Calu3 (cell line): ENCODE measurements around the gene KIAA0825. TPM values are rescaled to one million over a fixed set of nuclear protein-coding genes. Genes with fewer than 3 reads are reported as not detected.

Experiments used
- BruUV-seq: library from RNA; stranded (reverse); fragments of 400-500 nt; replicated peaks from 2 replicates; lab custom pipeline; 2021; lab: Mats Ljungman, UMichigan
- CTCF ChIA-PET: fragments of 300-600 bp; sonication (Branson Sonifier 250); formaldehyde crosslinking; loops from one replicate; lab custom pipeline; 2022; ENCODE audit warnings: antibody characterized with exemption; lab: Charles Lee
- DNase-seq: peaks from one replicate; pipeline ENCODE4 v3.0.0; 2022
- H3K27ac Mint-ChIP-seq: one replicate; pipeline ENCODE4 v1.8.0; 2022; ENCODE audit warnings: mixed read lengths; ENCODE audit not compliant: unreplicated experiment
- H3K27me3 Mint-ChIP-seq: one replicate; pipeline ENCODE4 v1.8.0; 2022; ENCODE audit warnings: mixed read lengths; ENCODE audit not compliant: unreplicated experiment
- H3K36me3 Mint-ChIP-seq: one replicate; pipeline ENCODE4 v1.8.0; 2022; ENCODE audit warnings: mild to moderate bottlenecking, moderate library complexity, mixed read lengths; ENCODE audit not compliant: insufficient read depth, unreplicated experiment
- H3K4me1 Mint-ChIP-seq: one replicate; pipeline ENCODE4 v1.8.0; 2022; ENCODE audit warnings: mild to moderate bottlenecking, low read depth, mixed read lengths; ENCODE audit not compliant: unreplicated experiment
- H3K4me3 Mint-ChIP-seq: one replicate; pipeline ENCODE4 v1.8.0; 2022; ENCODE audit warnings: mild to moderate bottlenecking, low read depth, moderate library complexity, mixed read lengths; ENCODE audit not compliant: unreplicated experiment
- H3K9me3 Mint-ChIP-seq: one replicate; pipeline ENCODE4 v1.8.0; 2022; ENCODE audit warnings: low read depth, mixed read lengths; ENCODE audit not compliant: unreplicated experiment
- CTCF ChIP-seq: fragments of 200-600 bp; IDR thresholded peaks from one replicate; pipeline ENCODE4 v1.8.0; 2022; ENCODE audit warnings: antibody characterized with exemption; ENCODE audit not compliant: unreplicated experiment
- intact Hi-C: fragments of 100-400 bp; cut with micrococcal nuclease; formaldehyde crosslinking; loops from one replicate; pipeline ENCODE4 v1.10.0; 2022; ENCODE audit not compliant: unreplicated experiment
- total RNA-seq: library from RNA; stranded (reverse); gene quantifications from 2 replicates; pipeline ENCODE4 v1.2.3, GENCODE V29; 2022

The KIAA0825 gene
- total RNA-seq, 1 experiment from 2014 or later, result 1.9 TPM

DNA sequence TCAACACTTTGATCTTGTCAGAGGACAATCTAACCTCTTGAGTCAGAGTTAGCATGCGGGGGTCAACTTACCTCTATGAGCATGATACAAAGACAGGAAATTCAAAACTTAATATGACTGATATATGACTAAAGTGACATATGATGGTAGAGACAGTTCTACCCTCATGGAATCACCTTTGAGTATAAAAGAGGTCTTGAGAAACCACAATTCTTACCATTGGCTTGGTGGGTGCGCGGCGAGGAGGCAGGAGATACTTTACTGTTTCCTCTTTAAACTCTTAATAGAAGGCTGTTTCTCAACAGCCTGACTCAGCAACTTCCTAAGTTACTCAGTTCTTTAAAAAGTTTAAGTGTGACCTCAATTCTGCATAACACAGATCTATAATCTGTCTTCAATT lies 372.8 kb downstream of the KIAA0825 start:
- no peaks in the 10 kb centered on the region for H3K36me3 Mint-ChIP-seq
- CTCF ChIA-PET, result no interaction called here
- no TSS peak for BruUV-seq
- no peak overlapping the region for H3K4me3 Mint-ChIP-seq
- H3K27me3 Mint-ChIP-seq, result no peaks in the 10 kb centered on the region
- H3K9me3 Mint-ChIP-seq, result no peaks in the 10 kb centered on the region
- no peak overlapping the region for H3K27ac Mint-ChIP-seq
- TF ChIP-seq CTCF, result no peak
- H3K4me1 Mint-ChIP-seq, result peaks cover 20% of the 10 kb centered on the region
- intact Hi-C loops, result no loop called here
- DNase-seq, result no peak

GRCh38 chr5:94244921-94245320 lies 373.5 kb downstream of the KIAA0825 start:
- intact Hi-C loops, result no loop called here
- no TSS peak for BruUV-seq
- no peak for TF ChIP-seq CTCF
- CTCF ChIA-PET, result no interaction called here
- Mint-ChIP-seq H3K9me3 (no peaks in the 10 kb centered on the region), H3K36me3 (no peaks in the 10 kb centered on the region), H3K4me1 (peaks cover 20% of the 10 kb centered on the region), H3K27ac (no peak overlapping the region), H3K27me3 (no peaks in the 10 kb centered on the region), H3K4me3 (no peak overlapping the region)
- DNase-seq, result no peak

GRCh38 chr5:94243612-94244011 lies 374.8 kb downstream of the KIAA0825 start:
- H3K9me3 Mint-ChIP-seq, result no peaks in the 10 kb centered on the region
- DNase-seq, result no peak
- no peak overlapping the region for H3K27ac Mint-ChIP-seq
- CTCF ChIA-PET, result no interaction called here
- H3K4me1 Mint-ChIP-seq, result peaks cover 20% of the 10 kb centered on the region
- intact Hi-C loops, result no loop called here
- H3K27me3 Mint-ChIP-seq, result no peaks in the 10 kb centered on the region
- no peak for TF ChIP-seq CTCF
- BruUV-seq, result no TSS peak
- H3K4me3 Mint-ChIP-seq, result no peak overlapping the region
- H3K36me3 Mint-ChIP-seq, result no peaks in the 10 kb centered on the region

DNA sequence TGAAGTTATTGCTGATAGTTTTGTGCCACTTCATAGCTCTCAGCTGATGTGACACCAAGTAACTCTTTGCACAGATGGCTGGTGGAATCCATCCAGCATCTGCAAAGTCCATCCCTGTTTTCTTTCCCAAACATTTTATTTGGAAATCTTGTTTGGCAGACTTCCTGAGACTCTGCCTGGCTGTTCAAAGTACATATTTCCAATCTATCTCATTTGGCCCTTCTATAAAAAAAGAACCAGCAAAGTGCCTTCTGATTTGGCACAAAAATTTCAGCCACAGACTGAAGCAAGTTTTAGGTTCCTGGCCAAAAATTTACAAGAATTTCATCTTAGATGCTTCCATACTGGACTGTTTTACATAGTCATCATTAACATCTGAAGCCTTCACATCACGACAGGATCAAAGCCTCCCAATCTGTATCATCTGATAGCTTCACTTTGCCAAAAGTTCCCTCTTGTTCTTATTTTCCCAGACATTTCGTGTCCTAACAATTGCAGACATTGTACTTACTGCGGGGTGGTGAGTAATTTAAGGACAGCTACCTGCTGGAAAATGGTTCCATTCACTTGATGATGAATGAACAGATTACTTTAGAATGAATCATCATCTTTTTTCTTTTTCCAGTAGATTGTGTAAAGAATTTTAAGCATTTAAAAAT lies 377.3 kb downstream of the KIAA0825 start:
- Mint-ChIP-seq H3K9me3 (no peaks in the 10 kb centered on the region), H3K27ac (peak overlapping the region; percentile 48), H3K36me3 (no peaks in the 10 kb centered on the region), H3K4me1 (peaks cover 20% of the 10 kb centered on the region), H3K27me3 (no peaks in the 10 kb centered on the region), H3K4me3 (no peak overlapping the region)
- no TSS peak for BruUV-seq
- CTCF ChIA-PET, result interaction anchor here (0.5 kb wide), 1 partner anchor 1873 kb away, joined by 5 read pairs; no protein-coding TSS in a partner anchor
- no peak for TF ChIP-seq CTCF
- DNase-seq, result peak; percentile 11
- intact Hi-C loops, result no loop called here
